IPS-18c (cell line): ENCODE measurements around the gene FUBP3.

Experiments
- H3K4me3 ChIP-seq: 2 replicates; pipeline ENCODE4 v1.7.0; 2013; ENCODE audit warnings: low read depth, mild to moderate bottlenecking, low read length, moderate library complexity; ENCODE audit not compliant: insufficient read depth
- H3K9me3 ChIP-seq: one replicate; pipeline ENCODE4 v1.6.1; 2013; ENCODE audit warnings: mild to moderate bottlenecking, low read length, moderate library complexity; ENCODE audit not compliant: control insufficient read depth, insufficient read depth

FUBP3 gene, protein sequence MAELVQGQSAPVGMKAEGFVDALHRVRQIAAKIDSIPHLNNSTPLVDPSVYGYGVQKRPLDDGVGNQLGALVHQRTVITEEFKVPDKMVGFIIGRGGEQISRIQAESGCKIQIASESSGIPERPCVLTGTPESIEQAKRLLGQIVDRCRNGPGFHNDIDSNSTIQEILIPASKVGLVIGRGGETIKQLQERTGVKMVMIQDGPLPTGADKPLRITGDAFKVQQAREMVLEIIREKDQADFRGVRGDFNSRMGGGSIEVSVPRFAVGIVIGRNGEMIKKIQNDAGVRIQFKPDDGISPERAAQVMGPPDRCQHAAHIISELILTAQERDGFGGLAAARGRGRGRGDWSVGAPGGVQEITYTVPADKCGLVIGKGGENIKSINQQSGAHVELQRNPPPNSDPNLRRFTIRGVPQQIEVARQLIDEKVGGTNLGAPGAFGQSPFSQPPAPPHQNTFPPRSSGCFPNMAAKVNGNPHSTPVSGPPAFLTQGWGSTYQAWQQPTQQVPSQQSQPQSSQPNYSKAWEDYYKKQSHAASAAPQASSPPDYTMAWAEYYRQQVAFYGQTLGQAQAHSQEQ

DNA sequence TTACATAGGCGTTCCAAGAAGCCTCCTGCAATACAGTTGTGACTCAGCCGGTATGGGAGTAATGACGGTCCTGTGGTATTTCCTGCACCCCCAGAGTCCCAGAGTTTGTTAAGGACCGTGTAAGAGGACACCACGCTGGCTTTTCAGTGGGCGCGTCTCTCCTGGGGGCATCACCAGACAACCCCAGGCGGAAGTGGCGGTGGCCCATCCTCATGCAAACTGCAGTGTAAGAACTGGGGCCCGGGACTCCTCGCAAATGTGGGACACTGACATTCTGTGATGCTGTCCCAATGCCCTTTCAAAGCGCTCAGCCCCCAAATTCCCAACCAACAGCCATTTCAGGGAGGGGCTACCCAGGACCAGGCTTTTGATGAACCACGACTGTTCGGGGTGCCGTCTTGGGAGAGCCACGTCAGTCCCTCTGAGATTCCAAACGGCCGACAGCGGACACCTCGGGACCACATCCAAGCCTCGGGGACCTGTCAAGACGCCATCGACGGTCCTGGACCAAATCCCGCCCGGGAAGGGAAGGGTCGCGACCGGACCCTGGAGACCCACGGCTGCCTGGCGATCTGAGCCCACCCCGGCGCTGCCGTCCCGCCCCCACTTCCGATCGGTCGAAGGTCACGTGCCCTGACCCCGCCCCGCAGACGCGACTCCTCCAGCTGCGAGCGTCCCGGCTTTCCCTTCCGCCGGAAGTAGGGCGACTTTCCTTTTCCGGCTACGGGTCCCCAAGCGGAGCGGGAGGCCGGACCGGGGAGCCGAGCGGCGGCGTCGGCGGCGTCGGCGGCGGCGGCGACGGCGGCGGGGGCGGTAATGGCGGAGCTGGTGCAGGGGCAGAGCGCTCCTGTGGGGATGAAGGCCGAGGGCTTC lies at the start of gene FUBP3:
Gene FUBP3 (plus strand): TSS at position 713 of the 873 bp plus-strand sequence. CDS start 104 bp downstream, at position 817.
- H3K9me3 ChIP-seq = no peaks in the 10 kb centered on the region
- peak within 1 kb of the TSS; percentile 98 for H3K4me3 ChIP-seq

GRCh38 chr9:130530938-130531337 lies 48.4 kb upstream of the FUBP3 start:
- no peak overlapping the region for H3K4me3 ChIP-seq
- peaks cover 2% of the 10 kb centered on the region for H3K9me3 ChIP-seq

DNA sequence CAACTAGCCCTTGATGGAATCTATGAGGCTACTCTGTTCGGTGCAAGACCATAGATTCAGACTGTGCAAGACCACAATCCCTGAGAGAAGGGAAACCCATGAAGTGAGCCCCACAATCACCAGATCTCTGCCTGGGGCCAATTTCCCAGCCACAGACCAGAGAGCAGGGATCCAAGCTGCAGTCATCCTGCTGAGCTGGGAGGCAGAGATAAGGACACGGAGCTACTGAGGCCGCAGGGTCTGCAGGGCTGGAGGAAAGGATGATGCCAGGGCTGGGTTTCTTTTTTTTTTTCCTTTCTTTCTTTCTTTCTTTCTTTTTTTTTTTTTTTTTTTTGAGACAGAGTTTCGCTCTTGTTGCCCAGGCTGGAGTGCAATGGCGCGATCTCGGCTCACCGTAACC lies 47.7 kb upstream of the FUBP3 start:
- peaks cover 2% of the 10 kb centered on the region for H3K9me3 ChIP-seq
- no peak overlapping the region for H3K4me3 ChIP-seq

DNA sequence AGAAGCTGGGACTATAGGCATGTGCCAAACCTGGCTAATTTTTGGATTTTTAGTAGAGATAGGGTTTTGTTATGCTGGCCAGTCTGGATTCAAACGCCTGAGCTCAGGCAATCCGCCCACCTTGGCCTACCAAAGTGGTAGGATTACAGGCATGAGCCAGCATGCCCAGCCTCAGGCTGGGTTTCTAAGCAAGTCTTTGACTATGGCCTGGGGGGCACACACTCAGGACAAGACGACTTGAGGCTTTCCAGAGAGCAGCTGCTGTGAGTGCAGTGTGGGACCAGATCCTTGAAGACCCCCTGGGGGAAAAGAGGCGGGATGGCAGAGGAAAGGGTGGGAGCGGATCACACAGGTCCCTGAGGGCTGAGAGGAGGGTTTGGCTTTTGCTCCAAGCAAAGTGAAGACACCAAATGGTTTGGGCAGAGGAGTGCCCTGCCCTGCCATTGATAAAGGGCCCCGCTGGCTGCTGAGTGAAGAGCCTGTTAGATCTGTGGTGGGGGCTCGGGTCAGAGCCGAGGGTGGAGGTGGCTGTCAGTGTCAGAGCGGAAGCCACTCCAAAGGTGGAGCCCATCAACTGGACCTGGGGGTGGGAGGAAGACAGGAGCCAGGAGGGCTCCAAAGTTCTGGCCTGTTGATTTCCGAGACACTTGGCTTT lies 46.8 kb upstream of the FUBP3 start:
- Histone ChIP-seq H3K4me3 (no peak overlapping the region), H3K9me3 (no peaks in the 10 kb centered on the region)

- no peaks in the 10 kb centered on the region for H3K9me3 ChIP-seq
- H3K4me3 ChIP-seq = peak overlapping the region; percentile 36
These were observed 43.4 kb upstream of the FUBP3 start for GRCh38 chr9:130535818-130536521.

DNA sequence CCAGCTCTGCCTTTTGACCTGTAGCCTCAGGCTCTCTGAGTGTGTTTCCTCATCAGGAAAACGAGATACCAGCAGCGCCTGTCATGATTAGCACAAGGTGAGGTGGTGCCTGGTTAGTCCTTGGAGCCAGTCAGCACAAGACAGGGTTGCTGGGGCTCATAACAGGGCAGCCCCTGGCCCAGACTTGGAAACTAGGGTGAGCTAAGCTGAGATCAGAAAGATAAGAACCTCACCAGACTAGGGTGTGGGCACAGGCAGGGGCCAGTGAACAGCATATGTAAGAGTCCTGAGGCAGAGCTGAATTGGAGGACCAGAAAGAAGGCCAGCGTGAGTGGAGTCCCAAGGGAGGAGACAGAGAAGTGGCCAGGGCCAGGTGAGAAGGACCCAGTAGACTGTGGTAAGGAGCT lies 42.7 kb upstream of the FUBP3 start:
- Histone ChIP-seq H3K4me3 (no peak overlapping the region), H3K9me3 (no peaks in the 10 kb centered on the region)

GRCh38 chr9:130537346-130538050 lies 41.9 kb upstream of the FUBP3 start:
- H3K4me3 ChIP-seq = no peak overlapping the region

DNA sequence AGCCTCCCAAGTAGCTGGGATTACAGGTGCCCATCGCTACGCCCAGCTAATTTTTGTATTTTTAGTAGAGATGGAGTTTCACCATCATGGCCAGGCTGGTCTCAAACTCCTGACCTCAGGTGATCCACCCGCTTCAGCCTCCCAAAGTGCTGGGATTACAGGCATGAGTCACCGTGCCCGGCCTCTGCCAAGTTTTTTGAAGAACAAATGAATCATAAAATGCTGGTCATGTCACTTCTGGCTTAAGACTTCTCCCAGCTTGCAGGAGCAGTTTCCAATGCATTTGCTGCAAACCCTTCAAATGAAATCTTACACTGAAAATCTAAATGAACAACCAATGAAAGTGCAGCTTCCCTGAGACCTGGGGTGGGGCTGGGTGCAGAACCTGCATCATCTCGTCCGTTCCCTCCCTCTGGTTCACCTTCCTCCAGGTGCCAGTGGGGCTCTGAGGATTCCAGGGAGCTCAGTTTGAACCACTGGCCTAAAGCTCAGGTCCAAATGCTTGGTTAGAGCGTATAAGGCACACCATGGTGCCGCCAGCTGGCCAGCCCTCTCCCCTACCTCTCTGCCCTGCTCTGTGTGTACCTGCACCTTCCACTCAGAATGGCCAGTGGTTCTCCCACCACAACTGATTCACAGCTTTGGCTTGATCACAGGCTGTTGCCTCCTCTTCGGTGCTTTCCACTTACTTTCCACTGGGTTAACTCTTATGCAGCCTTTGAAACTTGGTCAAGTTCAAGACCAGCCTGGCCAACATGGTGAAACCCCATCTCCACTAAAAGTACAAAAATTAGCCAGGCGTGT lies 39.8 kb upstream of the FUBP3 start:
- no peak overlapping the region for H3K4me3 ChIP-seq
- H3K9me3 ChIP-seq = no peaks in the 10 kb centered on the region

More at GRCh38 chr9:130537346-130538050, 41.9 kb upstream of the FUBP3 start:
- H3K9me3 ChIP-seq = no peaks in the 10 kb centered on the region

DNA sequence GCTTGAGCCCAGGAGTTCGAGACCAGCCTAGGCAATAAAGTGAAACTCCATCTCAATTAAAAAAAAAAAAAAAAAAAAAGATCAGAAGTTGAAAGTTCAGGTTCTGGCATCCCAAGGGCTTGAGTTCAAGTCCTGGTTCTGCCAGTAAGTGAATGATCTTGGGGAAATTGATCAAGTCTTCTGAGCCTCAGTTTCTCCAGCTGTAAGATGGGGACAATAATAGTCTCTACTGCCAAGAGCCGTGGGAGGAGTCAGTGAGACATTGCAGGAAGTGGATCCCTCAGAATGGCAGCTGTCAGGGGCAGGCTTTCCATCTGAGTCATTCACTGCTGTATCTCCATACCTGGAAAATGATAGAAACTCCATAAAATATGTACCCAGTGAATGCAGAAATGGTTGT lies 37.8 kb upstream of the FUBP3 start:
- H3K4me3 ChIP-seq = no peak overlapping the region
- no peaks in the 10 kb centered on the region for H3K9me3 ChIP-seq

GRCh38 chr9:130542038-130542437 lies 37.3 kb upstream of the FUBP3 start:
- H3K9me3 ChIP-seq = no peaks in the 10 kb centered on the region
- no peak overlapping the region for H3K4me3 ChIP-seq

DNA sequence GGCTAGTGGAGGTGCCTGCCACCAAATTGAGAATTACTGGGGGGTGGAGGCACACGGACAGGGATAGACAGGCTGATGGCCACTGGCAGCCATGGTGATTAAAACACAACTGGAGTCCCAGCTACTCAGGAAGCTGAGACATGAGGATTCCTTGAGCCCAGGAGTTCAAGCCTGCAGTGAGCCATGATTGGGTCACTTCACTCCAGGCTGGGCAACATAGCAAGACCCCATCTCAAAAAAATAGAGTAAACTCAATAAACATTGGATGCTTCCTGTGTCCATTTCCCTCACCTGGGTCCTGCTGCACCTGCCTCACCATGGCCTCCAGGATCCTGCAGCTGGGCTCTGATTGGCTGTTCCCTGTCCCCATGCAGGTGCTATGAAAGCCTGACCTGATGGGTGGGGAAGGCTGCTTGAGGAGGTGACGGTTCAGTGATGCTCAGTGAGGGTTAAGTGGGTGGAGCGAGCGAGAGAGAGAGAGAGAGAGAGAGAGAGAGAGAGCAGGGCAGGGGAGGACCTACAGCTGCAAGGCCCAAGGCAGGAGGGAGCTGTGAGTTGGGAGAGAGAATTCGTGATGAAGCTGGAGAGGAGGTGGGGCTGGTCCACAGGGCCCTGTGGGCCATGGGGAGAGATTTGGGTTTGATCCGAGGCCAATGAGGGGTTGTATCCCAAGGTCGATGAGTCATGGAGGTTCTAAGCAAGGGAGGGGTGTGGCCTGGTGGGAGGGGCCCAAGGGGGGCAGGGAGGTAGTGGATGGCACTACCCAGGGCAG lies 36.7 kb upstream of the FUBP3 start:
- Histone ChIP-seq H3K4me3 (no peak overlapping the region), H3K9me3 (no peaks in the 10 kb centered on the region)

DNA sequence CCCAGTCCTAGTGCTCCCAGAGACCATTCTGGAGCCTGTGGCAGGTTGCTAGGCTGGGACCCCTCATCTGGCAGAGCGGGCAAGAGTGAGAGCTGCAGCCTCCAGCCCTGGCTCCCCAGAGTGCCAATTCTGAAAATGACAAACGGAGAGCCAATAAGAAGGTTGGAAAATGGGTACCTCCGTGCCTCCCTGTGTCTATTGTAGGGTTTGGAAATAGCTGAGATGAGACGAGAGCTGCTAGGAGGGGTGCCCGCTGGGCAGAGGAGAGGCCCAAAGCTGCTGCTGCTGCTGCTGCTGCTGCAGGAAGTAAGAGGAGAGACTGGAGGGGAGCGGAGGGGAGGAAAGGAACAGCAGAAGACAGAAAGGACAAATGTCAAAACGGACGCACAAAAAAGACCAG lies 36.0 kb upstream of the FUBP3 start:
- no peak overlapping the region for H3K4me3 ChIP-seq

GRCh38 chr9:130543859-130544258 lies 35.5 kb upstream of the FUBP3 start:
- no peak overlapping the region for H3K4me3 ChIP-seq
- no peaks in the 10 kb centered on the region for H3K9me3 ChIP-seq

More for the DNA sequence above, 36.0 kb upstream of the FUBP3 start:
- no peaks in the 10 kb centered on the region for H3K9me3 ChIP-seq

- H3K9me3 ChIP-seq = no peaks in the 10 kb centered on the region
- no peak overlapping the region for H3K4me3 ChIP-seq
These were observed 35.0 kb upstream of the FUBP3 start for GRCh38 chr9:130544364-130544763.

GRCh38 chr9:130548103-130548502 lies 31.3 kb upstream of the FUBP3 start:
- Histone ChIP-seq H3K9me3 (no peaks in the 10 kb centered on the region), H3K4me3 (no peak overlapping the region)
